LHCN-M2 (cell line): ENCODE data around the gene NCOA6. TPM values are rescaled to one million over a fixed set of nuclear protein-coding genes. Genes with fewer than 3 reads are reported as not detected.

Experiments used
- total RNA-seq: library from RNA; depleted of rRNA; stranded (reverse); fragments of >200 nt; gene quantifications from 2 replicates; pipeline ENCODE4 v1.2.3, GENCODE V29; 2014; rRNA removed

The NCOA6 gene
- total RNA-seq, 1 experiment from 2014 or later = 10.1 TPM

Other genes with a start within 250 kb of the NCOA6 start
- gene PIGU, start 148.6 kb downstream of the NCOA6 start, total RNA-seq = 23.0 and 23.8 TPM in 2 replicates
- 2.2 and 3.9 TPM in 2 replicates for gene TP53INP2, start 121.3 kb downstream of the NCOA6 start, total RNA-seq
- gene GGT7, start 47.2 kb upstream of the NCOA6 start, total RNA-seq = 5.7 and 7.3 TPM in 2 replicates
- 19.5 and 24.5 TPM in 2 replicates for gene ACSS2, start 51.0 kb upstream of the NCOA6 start, total RNA-seq
- 108 and 112 TPM in 2 replicates for gene GSS, start 130.2 kb upstream of the NCOA6 start, total RNA-seq
- gene MYH7B, start 130.2 kb upstream of the NCOA6 start, total RNA-seq = 0.06 TPM in 1 of 2 replicates, not detected in the other